Tibial nerve (tissue), 4 donors: ENCODE data around the gene CREB3.

ENCODE experiments used
- CTCF ChIP-seq, 5 experiments: fragments of 200-600 bp in 3 of 5; fragments of 450-650 bp in 2 of 5; sonication (generic) in 3 of 5; IDR thresholded peaks; one replicate each; pipeline ENCODE4 v1.5.1; 2016 to 2019; ENCODE audit warnings: antibody characterized with exemption in 5 of 5, mild to moderate bottlenecking in 3 of 5, moderate library complexity in 2 of 5
- EP300 ChIP-seq, 2 donors: sonication (generic); formaldehyde crosslinking; IDR thresholded peaks; one replicate each; pipeline ENCODE4 v1.6.1; 2017; ENCODE audit warnings: antibody characterized with exemption in 2 of 2, mild to moderate bottlenecking in 1 of 2

- no peak for TF ChIP-seq CTCF (IDR thresholded peaks at IDR 0.05)
- no peak for TF ChIP-seq EP300 (IDR thresholded peaks at IDR 0.05)
Observed at GRCh38 chr9:35754264-35754663, 21.8 kb downstream of the CREB3 start, which contains the start of gene MSMP.
